ENCODE measurements around the gene ITPK1. TPM values are rescaled to one million over a fixed set of nuclear protein-coding genes. Genes with fewer than 3 reads are reported as not detected.
A peak's percentile ranks its signal among the peaks of the same experiment; 100 is the strongest.

Gene ITPK1
- total and polyA plus RNA-seq, 8 donors = 17.8 to 46.3 (median 28.9) TPM

- WGBS, 5 donors = 36 to 69% (median 61%) methylated on average over 8 of the region's 8 CpGs
- DNase-seq = peak in 1 of 2 donors; percentile 70
- H3K4me1 ChIP-seq = peaks cover 28 to 50% (median 33%) of the 10 kb centered on the region in 4 donors
Measured at GRCh38 chr14:93019970-93020369, 95.8 kb downstream of the ITPK1 start.

GRCh38 chr14:93019367-93019843, 96.3 kb downstream of the ITPK1 start:
- Histone ChIP-seq H3K9me3 (no peaks in the 10 kb centered on the region), H3K27ac (peak overlapping the region in 4 of 5 donors; percentile 33 to 67 (median 56)), H3K27me3 (no peaks in the 10 kb centered on the region), H3K4me3 (no peak overlapping the region), H3K36me3 (peaks cover 0 to 21% (median 17%) of the 10 kb centered on the region in 4 donors), H3K4me1 (peaks cover 28 to 55% (median 32%) of the 10 kb centered on the region in 4 donors)
- intact Hi-C loops (cut with DNase I; ENCODE audit: low total_unique reads) = no loop called here
- DNase-seq = peak; percentile 60 to 69
- TF ChIP-seq EP300 (IDR thresholded peaks at IDR 0.05) (no peak), POLR2AphosphoS5 (IDR thresholded peaks at IDR 0.05) (peak in 1 of 3 donors; percentile 6), CTCF (IDR thresholded peaks at IDR 0.05) (no peak)
- WGBS, 5 donors = 41 to 61% (median 51%) methylated on average over 13 to 14 of the region's 14 CpGs

More at GRCh38 chr14:93019970-93020369, 95.8 kb downstream of the ITPK1 start:
- Histone ChIP-seq H3K4me3 (no peak overlapping the region), H3K36me3 (peaks cover 0 to 16% (median 14%) of the 10 kb centered on the region in 4 donors), H3K9me3 (no peaks in the 10 kb centered on the region), H3K27me3 (no peaks in the 10 kb centered on the region), H3K27ac (peak overlapping the region in 4 of 5 donors; percentile 33 to 67 (median 56))
- TF ChIP-seq POLR2AphosphoS5 (IDR thresholded peaks at IDR 0.05) (no peak), CTCF (IDR thresholded peaks at IDR 0.05) (no peak), POLR2A (IDR thresholded peaks at IDR 0.05) (no peak), EP300 (IDR thresholded peaks at IDR 0.05) (no peak)
- intact Hi-C loops (cut with DNase I; ENCODE audit: low total_unique reads) = no loop called here

GRCh38 chr14:93018366-93018765, 97.4 kb downstream of the ITPK1 start:
- Histone ChIP-seq H3K27ac (peak overlapping the region in 3 of 5 donors; percentile 33 to 67 (median 53)), H3K4me1 (peaks cover 31 to 64% (median 41%) of the 10 kb centered on the region in 4 donors), H3K27me3 (no peaks in the 10 kb centered on the region), H3K36me3 (peaks cover 0 to 21% (median 19%) of the 10 kb centered on the region in 4 donors), H3K4me3 (no peak overlapping the region), H3K9me3 (no peaks in the 10 kb centered on the region)
- WGBS, 5 donors = 77 to 93% (median 90%) methylated on average over 8 of the region's 8 CpGs
- TF ChIP-seq POLR2A (IDR thresholded peaks at IDR 0.05) (no peak), EP300 (IDR thresholded peaks at IDR 0.05) (no peak), CTCF (IDR thresholded peaks at IDR 0.05) (no peak), POLR2AphosphoS5 (IDR thresholded peaks at IDR 0.05) (no peak)
- intact Hi-C loops (cut with DNase I; ENCODE audit: low total_unique reads) = no loop called here
- no peak for DNase-seq

GRCh38 chr14:93017898-93018297, 97.8 kb downstream of the ITPK1 start:
- WGBS, 5 donors = 82 to 89% (median 86%) methylated on average over 10 of the region's 10 CpGs
- TF ChIP-seq EP300 (IDR thresholded peaks at IDR 0.05) (no peak), POLR2A (IDR thresholded peaks at IDR 0.05) (no peak), POLR2AphosphoS5 (IDR thresholded peaks at IDR 0.05) (no peak), CTCF (IDR thresholded peaks at IDR 0.05) (no peak)
- H3K4me1 ChIP-seq = peaks cover 36 to 69% (median 46%) of the 10 kb centered on the region in 4 donors
- H3K36me3 ChIP-seq = peaks cover 0 to 21% (median 19%) of the 10 kb centered on the region in 4 donors
- no peaks in the 10 kb centered on the region for H3K27me3 ChIP-seq
- peak overlapping the region in 3 of 5 donors; percentile 10 to 67 (median 18) for H3K27ac ChIP-seq
- no peak overlapping the region for H3K4me3 ChIP-seq
- DNase-seq = no peak
- intact Hi-C loops (cut with DNase I; ENCODE audit: low total_unique reads) = no loop called here
- no peaks in the 10 kb centered on the region for H3K9me3 ChIP-seq

All from stomach (tissue), 9 donors.